ENCODE results near the gene TES. TPM values are rescaled to one million over a fixed set of nuclear protein-coding genes. Genes with fewer than 3 reads are reported as not detected.

Gene TES
- total and polyA plus RNA-seq, 2 of the 8 experiments (the other 6 are each of a cell fraction or from before 2014, with no cell fraction given): 18.2 to 36.3 TPM

DNA sequence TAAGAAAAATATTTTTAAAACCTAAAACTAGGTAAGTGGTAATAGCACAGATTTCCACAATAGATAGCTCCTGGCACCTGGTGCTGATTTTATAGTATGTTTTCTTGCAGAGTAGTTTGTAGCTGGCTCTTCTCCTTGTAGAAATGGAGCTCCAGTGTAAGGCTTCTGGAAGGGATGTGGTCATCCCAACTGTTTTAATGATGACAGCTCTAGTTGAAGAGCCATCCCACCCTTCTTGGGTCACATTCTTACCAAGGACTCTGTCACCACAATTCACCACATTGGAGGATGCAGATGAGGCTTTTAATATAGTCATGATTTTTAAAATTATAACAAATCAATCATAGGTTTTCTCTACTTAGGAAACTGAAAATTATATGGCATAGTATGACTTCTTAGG lies 31.0 kb downstream of the TES start:
- POLR2A ChIA-PET (ENCODE audit: partially characterized antibody): interaction anchor here (1.0 kb wide), 1 partner anchor 31 kb away, joined by 3 read pairs; the partner anchor contains the start of gene TES

More for the DNA sequence above, 31.0 kb downstream of the TES start:
- Histone ChIP-seq H2BK20ac (ENCODE audit: low read length) (no peak overlapping the region), H3K36me3 (ENCODE audit: control insufficient read depth in 2 of 4, insufficient read depth in 4 of 4, low read length in 3 of 4) (peaks cover 0 to 8% (median 0%) of the 10 kb centered on the region in 4 experiments; a peak in 2 of 8 replicates), H4K91ac (replicated peaks; ENCODE audit: insufficient read length, low read length) (no peak overlapping the region), H3K23me2 (ENCODE audit: low read depth, low read length) (no peaks in the 10 kb centered on the region), H3K4ac (replicated peaks; ENCODE audit: insufficient read length, low read depth, low read length) (no peak overlapping the region), H4K8ac (ENCODE audit: extremely low read depth, insufficient read depth, low read length) (no peak overlapping the region), H3K4me1 (replicated peaks in 1 of 4; ENCODE audit: control insufficient read depth in 3 of 4, insufficient read depth in 4 of 4, low read length in 3 of 4) (no peaks in the 10 kb centered on the region; a peak in 1 of 7 replicates), H3K14ac (ENCODE audit: insufficient read length) (no peak overlapping the region), H3K27me3 (replicated peaks in 1 of 4; ENCODE audit: control insufficient read depth in 3 of 4, extremely low read depth in 1 of 4, insufficient read depth in 3 of 4, low read length in 3 of 4) (no peaks in the 10 kb centered on the region), H2BK5ac (ENCODE audit: low read depth, low read length) (no peak overlapping the region), H3K9ac (replicated peaks in 1 of 4; ENCODE audit: extremely low read depth in 1 of 4, low read depth in 3 of 4, low read length in 3 of 4) (no peak overlapping the region), H3K79me2 (ENCODE audit: control insufficient read depth in 1 of 2, insufficient read depth in 2 of 2, low read length in 2 of 2) (no peaks in the 10 kb centered on the region), H2BK120ac (replicated peaks; ENCODE audit: low read depth, low read length) (no peak overlapping the region), H4K20me1 (replicated peaks in 1 of 2; ENCODE audit: control insufficient read depth in 1 of 2, insufficient read depth in 2 of 2, low read length in 2 of 2) (no peaks in the 10 kb centered on the region), H3K79me1 (ENCODE audit: low read depth, low read length) (no peaks in the 10 kb centered on the region), H3K18ac (ENCODE audit: extremely low read depth, low read length) (no peak overlapping the region), H2BK12ac (ENCODE audit: low read depth, low read length) (no peak overlapping the region), H3K4me2 (ENCODE audit: insufficient read depth in 1 of 2, low read depth in 2 of 2, low read length in 2 of 2) (no peak overlapping the region), H4K5ac (ENCODE audit: insufficient read length, low read depth, low read length) (no peak overlapping the region), H2AK5ac (ENCODE audit: low read depth, low read length) (no peak overlapping the region), H3K27ac (ENCODE audit: low read depth, low read length) (no peak overlapping the region), H2BK15ac (ENCODE audit: low read length) (no peak overlapping the region), H3K9me3 (ENCODE audit: insufficient read depth in 2 of 2, low read depth in 1 of 2, low read length in 1 of 2) (peaks cover 11 to 12% of the 10 kb centered on the region in 2 experiments), H3K4me3 (ENCODE audit: extremely low read depth in 1 of 4, insufficient read depth in 2 of 4, low read depth in 3 of 4, low read length in 4 of 4) (no peak overlapping the region), H3K23ac (ENCODE audit: insufficient read length) (no peak overlapping the region), H3K56ac (replicated peaks; ENCODE audit: insufficient read length, low read depth, low read length) (no peak overlapping the region), H2AFZ (ENCODE audit: low read length) (no peak overlapping the region)
- DNase-seq (ENCODE audit: low read depth in 1 of 2, low spot score in 2 of 2): no peak
- no peak for TF ChIP-seq RFX5 (IDR thresholded peaks at IDR 0.05; ENCODE audit: borderline replicate concordance, low read depth, low read length)
- no peak for TF ChIP-seq BACH1 (IDR thresholded peaks at IDR 0.05; ENCODE audit: low read length)
- TF ChIP-seq USF2 (IDR thresholded peaks at IDR 0.05; ENCODE audit: low read length): no peak
- no peak for TF ChIP-seq GABPA (IDR thresholded peaks at IDR 0.05; ENCODE audit: borderline replicate concordance, insufficient read depth, low read length)
- TF ChIP-seq JUN (IDR thresholded peaks at IDR 0.05; ENCODE audit: low read depth, low read length): no peak
- TF ChIP-seq BRCA1 (IDR thresholded peaks at IDR 0.05; ENCODE audit: low read depth, low read length): no peak
- TF ChIP-seq PHF8 (conservative IDR thresholded peaks at IDR 0.05; ENCODE audit: low read depth, low read length): no peak
- no peak for TF ChIP-seq EZH2 (IDR thresholded peaks at IDR 0.05; ENCODE audit: low read depth, low read length, severe bottlenecking)
- FAIRE-seq: no peak
- CTCF ChIA-PET (ENCODE audit: partially characterized antibody): interaction anchor here (0.6 to 4.0 kb wide), 11 partner anchors 8 to 154 kb away, joined by 3 to 24 read pairs (median 4); no protein-coding TSS in a partner anchor
